Hypothalamus (tissue), 51 donors: ENCODE data around the gene STK32A.
A peak's percentile ranks its signal among the peaks of the same experiment; 100 is the strongest.

ENCODE experiments used
- DNase-seq, 51 donors: peaks; one replicate each; lab custom pipeline; 2025; lab: John Stamatoyannopoulos, UW

STK32A gene

GRCh38 chr5:147384346-147385193 is 149.7 kb downstream of the STK32A start:
- DNase-seq = no peak

- no peak for DNase-seq
Observed at GRCh38 chr5:147387109-147387508, 152.3 kb downstream of the STK32A start.

GRCh38 chr5:147388184-147389108 is 153.6 kb downstream of the STK32A start:
- no peak for DNase-seq

- DNase-seq = no peak
Observed at GRCh38 chr5:147390654-147391225, 155.9 kb downstream of the STK32A start.

GRCh38 chr5:147391781-147392180 is 157.0 kb downstream of the STK32A start:
- peak in 9 of 51 donors; percentile 11 to 27 (median 25) for DNase-seq

GRCh38 chr5:147393874-147394672 is 159.2 kb downstream of the STK32A start:
- peak in 1 of 51 donors; percentile 12 for DNase-seq

GRCh38 chr5:147396070-147396823 is 161.4 kb downstream of the STK32A start:
- DNase-seq = no peak

- DNase-seq = no peak
Observed at GRCh38 chr5:147397616-147398015, 162.8 kb downstream of the STK32A start.

GRCh38 chr5:147398860-147399259 is 164.0 kb downstream of the STK32A start:
- no peak for DNase-seq

- no peak for DNase-seq
Observed at GRCh38 chr5:147400126-147400809, 165.4 kb downstream of the STK32A start.

- DNase-seq = no peak
Observed at GRCh38 chr5:147400881-147401280, 166.1 kb downstream of the STK32A start.

- peak in 13 of 51 donors; percentile 12 to 83 (median 44) for DNase-seq
Observed at GRCh38 chr5:147403651-147404640, 169.1 kb downstream of the STK32A start.

GRCh38 chr5:147404706-147405105 is 169.9 kb downstream of the STK32A start:
- DNase-seq = no peak

GRCh38 chr5:147406636-147407035 is 171.8 kb downstream of the STK32A start:
- DNase-seq = no peak

GRCh38 chr5:147407094-147407681 is 172.4 kb downstream of the STK32A start:
- no peak for DNase-seq

GRCh38 chr5:147408980-147409379 is 174.2 kb downstream of the STK32A start:
- no peak for DNase-seq
